ENCODE data around the gene IRF5.

GRCh38 chr7:128917122-128917521 lies 20.6 kb upstream of the IRF5 start:
- TF ChIP-seq CTCF (conservative IDR thresholded peaks at IDR 0.05; ENCODE audit: low read depth, low read length) (no peak), EZH2 (IDR thresholded peaks at IDR 0.05; ENCODE audit: borderline replicate concordance, low read depth, low read length, poor library complexity, severe bottlenecking) (no peak)
